Measurements from ENCODE around the gene CCSER2.

DNA sequence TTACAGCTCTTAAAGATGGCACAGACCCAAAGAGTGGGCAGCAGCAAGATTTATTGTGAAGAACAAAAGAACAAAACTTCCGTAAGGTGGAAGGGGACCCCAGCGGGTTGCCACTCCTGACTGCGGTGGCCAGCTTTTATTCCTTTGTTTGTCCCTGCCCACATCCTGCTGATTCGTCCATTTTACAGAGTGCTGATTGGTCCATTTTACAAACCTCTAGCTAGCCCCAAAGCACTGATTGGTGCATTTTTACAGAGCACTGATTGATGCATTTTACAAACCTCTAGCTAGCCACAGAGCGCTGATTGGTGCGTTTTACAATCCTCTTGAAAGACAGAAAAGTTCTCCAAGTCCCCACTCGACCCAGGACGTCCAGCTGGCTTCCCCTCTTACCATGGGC, 16.8 kb upstream of the CCSER2 start:
- TF ChIP-seq, protein P1, sequence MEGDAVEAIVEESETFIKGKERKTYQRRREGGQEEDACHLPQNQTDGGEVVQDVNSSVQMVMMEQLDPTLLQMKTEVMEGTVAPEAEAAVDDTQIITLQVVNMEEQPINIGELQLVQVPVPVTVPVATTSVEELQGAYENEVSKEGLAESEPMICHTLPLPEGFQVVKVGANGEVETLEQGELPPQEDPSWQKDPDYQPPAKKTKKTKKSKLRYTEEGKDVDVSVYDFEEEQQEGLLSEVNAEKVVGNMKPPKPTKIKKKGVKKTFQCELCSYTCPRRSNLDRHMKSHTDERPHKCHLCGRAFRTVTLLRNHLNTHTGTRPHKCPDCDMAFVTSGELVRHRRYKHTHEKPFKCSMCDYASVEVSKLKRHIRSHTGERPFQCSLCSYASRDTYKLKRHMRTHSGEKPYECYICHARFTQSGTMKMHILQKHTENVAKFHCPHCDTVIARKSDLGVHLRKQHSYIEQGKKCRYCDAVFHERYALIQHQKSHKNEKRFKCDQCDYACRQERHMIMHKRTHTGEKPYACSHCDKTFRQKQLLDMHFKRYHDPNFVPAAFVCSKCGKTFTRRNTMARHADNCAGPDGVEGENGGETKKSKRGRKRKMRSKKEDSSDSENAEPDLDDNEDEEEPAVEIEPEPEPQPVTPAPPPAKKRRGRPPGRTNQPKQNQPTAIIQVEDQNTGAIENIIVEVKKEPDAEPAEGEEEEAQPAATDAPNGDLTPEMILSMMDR (IDR thresholded peaks at IDR 0.05; ENCODE audit: low read depth, low read length) = no peak
- TF ChIP-seq, protein P2, sequence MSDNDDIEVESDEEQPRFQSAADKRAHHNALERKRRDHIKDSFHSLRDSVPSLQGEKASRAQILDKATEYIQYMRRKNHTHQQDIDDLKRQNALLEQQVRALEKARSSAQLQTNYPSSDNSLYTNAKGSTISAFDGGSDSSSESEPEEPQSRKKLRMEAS (IDR thresholded peaks at IDR 0.05; ENCODE audit: low read depth, low read length) = no peak

Measured in NB4 (cell line).